Loucy (cell line): ENCODE results near the gene CELF4.
A peak's percentile ranks its signal among the peaks of the same experiment; 100 is the strongest.

Source experiments
- H2AFZ ChIP-seq: fragments of 200-600 bp; sonication (generic); 2 replicates; pipeline ENCODE4 v1.6.0; 2016; ENCODE audit warnings: antibody characterized with exemption, mild to moderate bottlenecking, low read length, moderate library complexity
- H3F3A ChIP-seq: fragments of 200-600 bp; 2 replicates; pipeline ENCODE4 v1.6.0; 2016; ENCODE audit warnings: antibody characterized with exemption, low read depth, mild to moderate bottlenecking
- H3K27me3 ChIP-seq: fragments of 200-600 bp; sonication (generic); 2 replicates; pipeline ENCODE4 v1.6.1; 2014; ENCODE audit warnings: low read length, mild to moderate bottlenecking; ENCODE audit not compliant: insufficient read depth, poor library complexity, severe bottlenecking
- H3K36me3 ChIP-seq: fragments of 200-600 bp; sonication (generic); 2 replicates; pipeline ENCODE4 v1.6.1; 2016; ENCODE audit warnings: low read length; ENCODE audit not compliant: insufficient read depth
- H3K4me1 ChIP-seq: fragments of 200-600 bp; sonication (generic); 2 replicates; pipeline ENCODE4 v1.5.1; 2014; ENCODE audit warnings: low read length, mild to moderate bottlenecking; ENCODE audit not compliant: insufficient read depth, poor library complexity, severe bottlenecking
- H3K4me2 ChIP-seq: fragments of 200-600 bp; sonication (generic); 2 replicates; pipeline ENCODE4 v1.6.0; 2014; ENCODE audit warnings: antibody characterized with exemption, low read length, low read depth, mild to moderate bottlenecking; ENCODE audit not compliant: poor library complexity, severe bottlenecking
- H3K4me3 ChIP-seq: fragments of 200-600 bp; sonication (generic); 2 replicates; pipeline ENCODE4 v1.5.1; 2014; ENCODE audit warnings: low read length, mild to moderate bottlenecking, mixed read lengths; ENCODE audit not compliant: poor library complexity, severe bottlenecking
- H3K79me2 ChIP-seq: fragments of 200-600 bp; sonication (generic); 2 replicates; pipeline ENCODE4 v1.6.1; 2014; ENCODE audit warnings: low read length; ENCODE audit not compliant: insufficient read depth
- H3K9ac ChIP-seq: fragments of 200-600 bp; sonication (generic); 2 replicates; pipeline ENCODE4 v1.6.0; 2014; ENCODE audit warnings: mild to moderate bottlenecking, low read depth, low read length, moderate library complexity; ENCODE audit not compliant: poor library complexity, severe bottlenecking
- H3K9me2 ChIP-seq: fragments of 200-600 bp; sonication (generic); replicated peaks from 2 replicates; pipeline ENCODE4 v1.6.1; 2016; ENCODE audit warnings: low read depth, low read length, mixed read lengths
- H3K9me3 ChIP-seq: fragments of 200-600 bp; sonication (generic); 2 replicates; pipeline ENCODE4 v1.6.1; 2014; ENCODE audit warnings: mild to moderate bottlenecking, antibody characterized with exemption, low read length, low read depth; ENCODE audit not compliant: insufficient read depth
- H4K20me1 ChIP-seq: fragments of 200-600 bp; sonication (generic); 2 replicates; pipeline ENCODE4 v1.6.0; 2014; ENCODE audit warnings: antibody characterized with exemption, low read length, mild to moderate bottlenecking; ENCODE audit not compliant: insufficient read depth, poor library complexity, severe bottlenecking
- EZH2phosphoT487 ChIP-seq: fragments of 200-600 bp; IDR thresholded peaks from 2 replicates; pipeline ENCODE4 v1.6.1; 2018; ENCODE audit warnings: antibody characterized with exemption, mild to moderate bottlenecking, moderate library complexity, borderline replicate concordance
- TF ChIP-seq, protein P1 (sequence below): fragments of 200-600 bp; sonication (generic); conservative IDR thresholded peaks from 2 replicates; pipeline ENCODE4 v1.5.1; 2014; ENCODE audit warnings: mild to moderate bottlenecking, antibody characterized with exemption, low read length

CELF4 gene

DNA sequence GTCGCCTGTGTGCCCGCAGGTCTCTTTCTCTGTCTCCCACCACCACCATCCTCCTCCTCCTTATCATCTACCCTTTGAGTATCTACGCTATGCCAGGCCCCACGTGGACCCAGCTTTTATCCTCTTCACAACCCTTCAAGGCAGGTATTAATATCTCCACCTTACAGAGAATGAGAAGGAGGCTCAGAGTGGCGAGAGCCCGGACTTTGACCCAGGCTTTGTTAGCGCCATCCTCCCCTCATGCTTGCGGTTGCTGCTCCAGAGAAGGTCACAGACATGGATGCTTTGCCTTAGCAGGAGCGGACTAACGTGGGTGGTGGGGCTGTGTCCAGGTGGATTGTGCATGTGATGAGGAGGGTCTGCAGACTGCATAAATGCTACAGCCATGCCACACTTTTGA is 119.8 kb downstream of the CELF4 start:
- Histone ChIP-seq H2AFZ (no peak overlapping the region), H3K79me2 (no peaks in the 10 kb centered on the region), H3K9me3 (no peaks in the 10 kb centered on the region), H3K4me3 (no peak overlapping the region), H3K4me1 (peaks cover 57% of the 10 kb centered on the region), H3K27me3 (no peaks in the 10 kb centered on the region), H3K36me3 (no peaks in the 10 kb centered on the region), H3K9me2 (no peaks in the 10 kb centered on the region), H4K20me1 (no peaks in the 10 kb centered on the region), H3K4me2 (no peak overlapping the region), H3F3A (no peaks in the 10 kb centered on the region), H3K9ac (peak overlapping the region; percentile 74)
- no peak for TF ChIP-seq EZH2phosphoT487
- TF ChIP-seq, protein P1, sequence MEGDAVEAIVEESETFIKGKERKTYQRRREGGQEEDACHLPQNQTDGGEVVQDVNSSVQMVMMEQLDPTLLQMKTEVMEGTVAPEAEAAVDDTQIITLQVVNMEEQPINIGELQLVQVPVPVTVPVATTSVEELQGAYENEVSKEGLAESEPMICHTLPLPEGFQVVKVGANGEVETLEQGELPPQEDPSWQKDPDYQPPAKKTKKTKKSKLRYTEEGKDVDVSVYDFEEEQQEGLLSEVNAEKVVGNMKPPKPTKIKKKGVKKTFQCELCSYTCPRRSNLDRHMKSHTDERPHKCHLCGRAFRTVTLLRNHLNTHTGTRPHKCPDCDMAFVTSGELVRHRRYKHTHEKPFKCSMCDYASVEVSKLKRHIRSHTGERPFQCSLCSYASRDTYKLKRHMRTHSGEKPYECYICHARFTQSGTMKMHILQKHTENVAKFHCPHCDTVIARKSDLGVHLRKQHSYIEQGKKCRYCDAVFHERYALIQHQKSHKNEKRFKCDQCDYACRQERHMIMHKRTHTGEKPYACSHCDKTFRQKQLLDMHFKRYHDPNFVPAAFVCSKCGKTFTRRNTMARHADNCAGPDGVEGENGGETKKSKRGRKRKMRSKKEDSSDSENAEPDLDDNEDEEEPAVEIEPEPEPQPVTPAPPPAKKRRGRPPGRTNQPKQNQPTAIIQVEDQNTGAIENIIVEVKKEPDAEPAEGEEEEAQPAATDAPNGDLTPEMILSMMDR, result no peak

DNA sequence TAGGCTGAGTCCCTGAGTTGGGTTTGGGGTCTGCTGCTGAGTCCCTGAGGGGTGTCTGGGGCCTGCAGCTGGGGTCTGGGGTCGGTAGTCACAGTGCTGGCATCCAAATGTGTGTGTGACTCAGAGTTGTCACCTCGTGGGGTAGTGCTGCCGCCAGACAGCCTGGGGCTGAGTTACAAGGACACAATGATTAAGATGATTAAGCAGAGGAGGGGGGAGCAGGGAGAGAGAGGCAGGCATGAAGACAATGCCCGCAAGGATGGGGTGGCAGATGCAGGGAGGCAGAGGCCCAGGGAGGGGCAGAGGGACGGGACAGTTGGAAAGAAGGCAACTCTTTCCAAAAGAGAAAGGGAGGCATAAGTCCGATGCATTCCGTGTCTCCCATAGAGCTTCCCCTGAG is 120.2 kb downstream of the CELF4 start:
- Histone ChIP-seq H3K4me3 (peak overlapping the region; percentile 29), H3K4me2 (peak overlapping the region; percentile 57), H3K4me1 (peaks cover 57% of the 10 kb centered on the region)

DNA sequence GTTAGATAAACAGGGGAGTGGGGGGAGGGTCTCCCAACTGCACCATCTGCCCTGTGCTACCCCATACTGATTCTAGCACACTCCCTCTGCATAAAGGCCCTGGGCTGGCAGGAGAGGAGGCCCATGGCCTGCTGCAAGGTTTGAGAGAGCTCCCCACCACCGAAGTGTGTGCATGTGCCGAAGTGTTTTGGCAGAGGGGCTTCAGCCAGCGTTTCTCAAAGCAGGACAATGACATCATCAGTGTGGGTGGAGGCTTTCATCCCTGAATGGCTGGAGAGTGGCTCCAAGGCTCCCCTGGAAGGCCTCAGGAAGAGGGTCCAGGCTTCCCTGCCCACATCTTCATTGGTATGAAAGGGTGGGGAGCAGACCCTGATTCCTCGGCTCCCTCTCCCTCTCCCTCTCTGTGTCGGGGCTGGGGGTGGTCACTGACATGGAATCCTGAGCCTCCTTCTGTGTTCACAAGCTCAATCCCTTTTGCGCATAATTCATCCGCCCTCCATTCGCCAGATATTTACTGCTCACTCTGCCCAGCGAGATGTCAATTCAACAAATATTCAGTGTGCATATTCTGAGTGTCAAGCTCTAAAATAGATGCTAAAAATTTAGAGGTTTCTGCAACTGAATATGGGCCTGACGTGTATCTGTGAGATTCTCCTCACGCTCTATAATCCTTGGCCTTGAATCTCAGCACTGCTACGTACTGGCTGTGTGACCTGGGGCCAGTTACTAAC is 122.1 kb downstream of the CELF4 start:
- Histone ChIP-seq H2AFZ (no peak overlapping the region), H3K36me3 (no peaks in the 10 kb centered on the region), H3K9me2 (no peaks in the 10 kb centered on the region), H3K4me1 (peaks cover 72% of the 10 kb centered on the region), H3K4me2 (no peak overlapping the region), H3K9ac (no peak overlapping the region), H3K4me3 (no peak overlapping the region), H4K20me1 (no peaks in the 10 kb centered on the region), H3K79me2 (no peaks in the 10 kb centered on the region), H3K9me3 (no peaks in the 10 kb centered on the region), H3F3A (no peaks in the 10 kb centered on the region), H3K27me3 (no peaks in the 10 kb centered on the region)
- TF ChIP-seq, protein P1, result no peak
- TF ChIP-seq EZH2phosphoT487, result no peak

More for the DNA sequence above, 120.2 kb downstream of the CELF4 start:
- no peaks in the 10 kb centered on the region for H3K9me3 ChIP-seq
- no peaks in the 10 kb centered on the region for H3K27me3 ChIP-seq
- H3K9me2 ChIP-seq, result no peaks in the 10 kb centered on the region
- no peaks in the 10 kb centered on the region for H3K79me2 ChIP-seq
- H3F3A ChIP-seq, result no peaks in the 10 kb centered on the region
- H3K9ac ChIP-seq, result peak overlapping the region; percentile 74
- no peaks in the 10 kb centered on the region for H3K36me3 ChIP-seq
- no peak overlapping the region for H2AFZ ChIP-seq
- TF ChIP-seq EZH2phosphoT487, result no peak
- TF ChIP-seq, protein P1, result no peak
- no peaks in the 10 kb centered on the region for H4K20me1 ChIP-seq
